Measurements from ENCODE around the gene TXNDC17. TPM values are rescaled to one million over a fixed set of nuclear protein-coding genes. Genes with fewer than 3 reads are reported as not detected.

TXNDC17 gene
- total and polyA plus RNA-seq, 4 donors = 33.1 to 255 (median 132) TPM

DNA sequence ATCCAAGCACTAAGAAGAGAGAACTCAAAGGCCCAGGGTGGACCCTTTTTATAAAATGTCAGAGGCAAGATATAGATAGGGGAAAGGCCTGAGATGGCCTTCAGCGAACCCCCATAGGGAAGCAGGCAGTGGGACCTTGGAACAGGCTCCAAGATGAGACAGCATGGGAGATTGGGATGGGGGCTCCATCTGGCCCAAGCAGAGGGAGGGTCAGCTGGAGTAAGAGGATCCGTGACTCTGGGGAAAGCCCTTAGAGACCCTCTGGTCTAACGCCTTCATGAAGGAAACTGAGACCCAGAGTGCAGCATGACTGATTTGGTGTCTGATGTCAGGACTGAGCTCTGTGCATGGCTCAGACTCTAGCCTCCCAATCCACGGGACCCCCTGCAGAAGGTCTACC lies 41.5 kb downstream of the TXNDC17 start:
- no peak overlapping the region for H3K4me3 ChIP-seq
- peaks cover 0 to 3% (median 0%) of the 10 kb centered on the region in 3 donors for H3K27me3 ChIP-seq (ENCODE audit: control insufficient read depth in 3 of 3, insufficient read depth in 3 of 3, low read length in 2 of 3)
- ATAC-seq (ENCODE audit: insufficient read depth, low FRiP score) = no peak
- no peak for DNase-seq
- WGBS, 2 donors = 88 to 95% methylated on average over 4 of the region's 4 CpGs
- H3K36me3 ChIP-seq (ENCODE audit: control insufficient read depth in 4 of 4, insufficient read depth in 4 of 4, low read length in 4 of 4) = no peaks in the 10 kb centered on the region
- H3K27ac ChIP-seq (ENCODE audit: low read depth in 1 of 2, low read length in 1 of 2) = no peak overlapping the region
- H3K9ac ChIP-seq (ENCODE audit: insufficient read depth in 1 of 2, low read length in 2 of 2) = no peak overlapping the region
- TF ChIP-seq, protein P1, sequence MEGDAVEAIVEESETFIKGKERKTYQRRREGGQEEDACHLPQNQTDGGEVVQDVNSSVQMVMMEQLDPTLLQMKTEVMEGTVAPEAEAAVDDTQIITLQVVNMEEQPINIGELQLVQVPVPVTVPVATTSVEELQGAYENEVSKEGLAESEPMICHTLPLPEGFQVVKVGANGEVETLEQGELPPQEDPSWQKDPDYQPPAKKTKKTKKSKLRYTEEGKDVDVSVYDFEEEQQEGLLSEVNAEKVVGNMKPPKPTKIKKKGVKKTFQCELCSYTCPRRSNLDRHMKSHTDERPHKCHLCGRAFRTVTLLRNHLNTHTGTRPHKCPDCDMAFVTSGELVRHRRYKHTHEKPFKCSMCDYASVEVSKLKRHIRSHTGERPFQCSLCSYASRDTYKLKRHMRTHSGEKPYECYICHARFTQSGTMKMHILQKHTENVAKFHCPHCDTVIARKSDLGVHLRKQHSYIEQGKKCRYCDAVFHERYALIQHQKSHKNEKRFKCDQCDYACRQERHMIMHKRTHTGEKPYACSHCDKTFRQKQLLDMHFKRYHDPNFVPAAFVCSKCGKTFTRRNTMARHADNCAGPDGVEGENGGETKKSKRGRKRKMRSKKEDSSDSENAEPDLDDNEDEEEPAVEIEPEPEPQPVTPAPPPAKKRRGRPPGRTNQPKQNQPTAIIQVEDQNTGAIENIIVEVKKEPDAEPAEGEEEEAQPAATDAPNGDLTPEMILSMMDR (IDR thresholded peaks at IDR 0.05; ENCODE audit: control extremely low read depth, extremely low read depth) = no peak
- H3K4me1 ChIP-seq (ENCODE audit: control insufficient read depth in 5 of 5, insufficient read depth in 5 of 5, low read length in 5 of 5) = no peaks in the 10 kb centered on the region
- no peaks in the 10 kb centered on the region for H3K9me3 ChIP-seq (ENCODE audit: control insufficient read depth in 4 of 4, insufficient read depth in 3 of 4, low read length in 3 of 4)

GRCh38 chr17:6683081-6683684 lies 42.3 kb downstream of the TXNDC17 start:
- Histone ChIP-seq H3K4me1 (ENCODE audit: control insufficient read depth in 5 of 5, insufficient read depth in 5 of 5, low read length in 5 of 5) (no peaks in the 10 kb centered on the region), H3K27ac (ENCODE audit: low read depth in 1 of 2, low read length in 1 of 2) (no peak overlapping the region), H3K9ac (ENCODE audit: insufficient read depth in 1 of 2, low read length in 2 of 2) (no peak overlapping the region), H3K36me3 (ENCODE audit: control insufficient read depth in 4 of 4, insufficient read depth in 4 of 4, low read length in 4 of 4) (no peaks in the 10 kb centered on the region), H3K27me3 (ENCODE audit: control insufficient read depth in 3 of 3, insufficient read depth in 3 of 3, low read length in 2 of 3) (peaks cover 0 to 3% (median 0%) of the 10 kb centered on the region in 3 donors), H3K4me3 (no peak overlapping the region), H3K9me3 (ENCODE audit: control insufficient read depth in 4 of 4, insufficient read depth in 3 of 4, low read length in 3 of 4) (no peaks in the 10 kb centered on the region)
- ATAC-seq (ENCODE audit: insufficient read depth, low FRiP score) (no peak), DNase-seq (no peak)
- WGBS, 2 donors = 63 to 81% methylated on average over 3 of the region's 3 CpGs
- TF ChIP-seq, protein P1 (IDR thresholded peaks at IDR 0.05; ENCODE audit: control extremely low read depth, extremely low read depth) = no peak

- 78 to 80% methylated on average over 3 of the region's 3 CpGs for WGBS, 2 donors
- Histone ChIP-seq H3K9me3 (ENCODE audit: control insufficient read depth in 4 of 4, insufficient read depth in 3 of 4, low read length in 3 of 4) (no peaks in the 10 kb centered on the region), H3K36me3 (ENCODE audit: control insufficient read depth in 4 of 4, insufficient read depth in 4 of 4, low read length in 4 of 4) (no peaks in the 10 kb centered on the region), H3K4me1 (ENCODE audit: control insufficient read depth in 5 of 5, insufficient read depth in 5 of 5, low read length in 5 of 5) (no peaks in the 10 kb centered on the region), H3K9ac (ENCODE audit: insufficient read depth in 1 of 2, low read length in 2 of 2) (no peak overlapping the region), H3K4me3 (no peak overlapping the region), H3K27me3 (ENCODE audit: control insufficient read depth in 3 of 3, insufficient read depth in 3 of 3, low read length in 2 of 3) (peaks cover 0 to 3% (median 0%) of the 10 kb centered on the region in 3 donors), H3K27ac (ENCODE audit: low read depth in 1 of 2, low read length in 1 of 2) (no peak overlapping the region)
- DNase-seq (no peak), ATAC-seq (ENCODE audit: insufficient read depth, low FRiP score) (no peak)
- TF ChIP-seq, protein P1 (IDR thresholded peaks at IDR 0.05; ENCODE audit: control extremely low read depth, extremely low read depth) = no peak
Observed at GRCh38 chr17:6683730-6684459, 43.0 kb downstream of the TXNDC17 start.
